ENCODE measurements around the gene CCDC198.

Gene CCDC198

GRCh38 chr14:57492859-57493258 is 798 bp downstream of the CCDC198 start:
- Mint-ChIP-seq H3K27me3 (ENCODE audit: low read depth) (no peaks in the 10 kb centered on the region), H3K4me3 (peak overlapping the region; percentile 78 to 81 (median 80)), H3K27ac (peak overlapping the region; percentile 50 to 97 (median 93)), H3K4me1 (peaks cover 26% of the 10 kb centered on the region), H3K36me3 (ENCODE audit: low read depth) (peaks cover 11% of the 10 kb centered on the region), H3K9me3 (no peaks in the 10 kb centered on the region)
- no peak for TF ChIP-seq CTCF (IDR thresholded peaks at IDR 0.05; ENCODE audit: unreplicated experiment in 3 of 3)

DNA sequence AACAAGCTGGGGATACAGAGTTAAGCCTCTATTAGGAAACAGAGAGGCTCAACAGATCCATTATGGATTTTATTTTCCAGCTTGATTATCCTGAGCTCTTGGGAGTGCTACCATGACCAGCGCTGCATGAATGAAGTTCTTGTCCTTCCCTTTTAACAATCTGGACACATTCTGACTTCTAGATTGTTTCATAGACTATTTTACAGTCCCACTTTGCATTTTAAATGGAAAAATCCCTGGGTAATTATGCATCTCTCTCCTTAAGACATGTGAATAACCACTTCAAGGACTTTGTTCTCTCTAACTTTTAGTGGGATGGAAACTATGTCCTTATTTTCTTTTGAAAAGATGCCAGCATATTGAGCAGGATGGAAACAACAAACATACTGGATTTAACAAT is 2.0 kb downstream of the CCDC198 start:
- Mint-ChIP-seq H3K4me1 (peaks cover 16% of the 10 kb centered on the region), H3K27me3 (ENCODE audit: low read depth) (no peaks in the 10 kb centered on the region), H3K36me3 (ENCODE audit: low read depth) (peaks cover 11% of the 10 kb centered on the region), H3K4me3 (peak overlapping the region; percentile 70 to 85 (median 80)), H3K27ac (peak overlapping the region; percentile 75 to 97 (median 93)), H3K9me3 (no peaks in the 10 kb centered on the region)
- no peak for TF ChIP-seq CTCF (IDR thresholded peaks at IDR 0.05; ENCODE audit: unreplicated experiment in 3 of 3)

DNA sequence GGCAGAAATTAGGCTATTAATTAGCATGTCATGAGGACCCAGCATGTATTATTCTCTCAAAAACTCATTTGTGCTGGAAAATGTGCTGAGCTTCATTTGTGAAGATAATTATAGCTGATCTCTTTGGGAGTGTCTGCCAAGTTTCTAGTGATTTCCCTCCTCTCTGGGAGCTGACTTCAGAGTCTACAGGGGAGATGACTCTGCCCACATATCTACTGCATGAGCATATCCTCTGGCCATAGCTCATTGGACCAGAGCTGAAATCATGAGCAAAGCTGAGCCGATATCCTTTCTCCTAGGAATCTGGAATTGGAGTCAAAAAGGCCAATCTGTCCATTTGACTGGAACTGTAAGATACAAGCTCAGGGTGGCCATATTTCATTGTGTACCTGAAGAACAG is 5.9 kb downstream of the CCDC198 start:
- H3K27me3 Mint-ChIP-seq (ENCODE audit: low read depth): peaks cover 4% of the 10 kb centered on the region

GRCh38 chr14:57486767-57487379 is 6.8 kb downstream of the CCDC198 start:
- peaks cover 11% of the 10 kb centered on the region for H3K36me3 Mint-ChIP-seq (ENCODE audit: low read depth)
- H3K4me3 Mint-ChIP-seq: no peak overlapping the region
- H3K4me1 Mint-ChIP-seq: no peaks in the 10 kb centered on the region
- no peak overlapping the region for H3K27ac Mint-ChIP-seq
- H3K9me3 Mint-ChIP-seq: no peaks in the 10 kb centered on the region
- peak; percentile 75 to 83 (median 78) for TF ChIP-seq CTCF (IDR thresholded peaks at IDR 0.05; ENCODE audit: unreplicated experiment in 3 of 3)
- peaks cover 4% of the 10 kb centered on the region for H3K27me3 Mint-ChIP-seq (ENCODE audit: low read depth)

More for the DNA sequence above, 5.9 kb downstream of the CCDC198 start:
- H3K36me3 Mint-ChIP-seq (ENCODE audit: low read depth): peaks cover 11% of the 10 kb centered on the region
- H3K27ac Mint-ChIP-seq: peak overlapping the region in 2 of 3 experiments; percentile 21 to 40
- H3K4me3 Mint-ChIP-seq: no peak overlapping the region
- no peaks in the 10 kb centered on the region for H3K9me3 Mint-ChIP-seq
- H3K4me1 Mint-ChIP-seq: peaks cover 6% of the 10 kb centered on the region
- no peak for TF ChIP-seq CTCF (IDR thresholded peaks at IDR 0.05; ENCODE audit: unreplicated experiment in 3 of 3)

- no peaks in the 10 kb centered on the region for H3K9me3 Mint-ChIP-seq
- TF ChIP-seq CTCF (IDR thresholded peaks at IDR 0.05; ENCODE audit: unreplicated experiment in 3 of 3): no peak
- H3K27ac Mint-ChIP-seq: no peak overlapping the region
- H3K36me3 Mint-ChIP-seq (ENCODE audit: low read depth): peaks cover 11% of the 10 kb centered on the region
- H3K4me3 Mint-ChIP-seq: no peak overlapping the region
- no peaks in the 10 kb centered on the region for H3K4me1 Mint-ChIP-seq
- peaks cover 4% of the 10 kb centered on the region for H3K27me3 Mint-ChIP-seq (ENCODE audit: low read depth)
Observed at GRCh38 chr14:57485635-57486034, 8.0 kb downstream of the CCDC198 start.

DNA sequence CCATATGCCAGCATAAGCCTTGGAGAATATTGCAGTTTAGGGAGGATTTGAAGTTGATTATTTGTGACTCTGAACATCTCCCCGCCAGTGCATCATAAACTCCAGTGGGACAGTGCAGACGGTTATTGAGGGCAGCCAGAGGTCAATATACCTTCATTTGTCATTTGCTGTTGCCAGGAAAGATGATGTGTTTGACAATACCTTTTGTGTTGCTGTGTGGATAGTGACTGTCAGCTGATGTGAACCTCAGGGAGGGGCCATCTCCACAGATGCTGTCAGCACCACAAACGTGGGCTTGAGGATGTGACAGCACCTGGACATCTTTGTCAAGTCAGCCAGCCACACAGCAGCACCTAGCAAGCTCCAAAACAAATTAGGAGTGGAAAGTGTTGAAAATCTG is 11.5 kb downstream of the CCDC198 start:
- Mint-ChIP-seq H3K9me3 (no peaks in the 10 kb centered on the region), H3K4me3 (no peak overlapping the region)

More for the DNA sequence above, 11.5 kb downstream of the CCDC198 start:
- Mint-ChIP-seq H3K36me3 (ENCODE audit: low read depth) (no peaks in the 10 kb centered on the region), H3K27ac (no peak overlapping the region), H3K4me1 (no peaks in the 10 kb centered on the region), H3K27me3 (ENCODE audit: low read depth) (peaks cover 8% of the 10 kb centered on the region)
- no peak for TF ChIP-seq CTCF (IDR thresholded peaks at IDR 0.05; ENCODE audit: unreplicated experiment in 3 of 3)
